PC-3 (cell line): ENCODE data around the gene NUDT15. TPM values are rescaled to one million over a fixed set of nuclear protein-coding genes. Genes with fewer than 3 reads are reported as not detected.

Experiments used
- ATAC-seq: fragments of 200-7000 bp; cut with Tn5 transposase; 2 replicates; pipeline ENCODE4 v1.9.1; 2020; ENCODE audit warnings: mild to moderate bottlenecking, moderate library complexity
- BruUV-seq: library from RNA; stranded (reverse); fragments of 400-500 nt; replicated peaks from 2 replicates; lab custom pipeline; 2021; lab: Mats Ljungman, UMichigan
- CTCF ChIA-PET: fragments of 300-600 bp; sonication (Branson Sonifier 250); formaldehyde crosslinking; loops from one replicate; lab custom pipeline; 2022; ENCODE audit warnings: antibody characterized with exemption; lab: Charles Lee
- POLR2A ChIA-PET: fragments of 300-600 bp; sonication (Branson Sonifier 250); formaldehyde crosslinking; loops from one replicate; lab custom pipeline; 2022; ENCODE audit warnings: antibody characterized with exemption; ENCODE audit not compliant: unreplicated experiment; lab: Charles Lee
- DNase-seq: peaks from one replicate; pipeline ENCODE4 v3.0.0-alpha.2; 2015
- H2AFZ ChIP-seq: fragments of 300-600 bp; sonication (generic); 2 replicates; pipeline ENCODE4 v1.6.0; 2016; ENCODE audit warnings: antibody characterized with exemption, low read length
- H3F3A ChIP-seq: fragments of 300-600 bp; sonication (generic); one replicate; pipeline ENCODE4 v1.6.0; 2017; ENCODE audit warnings: antibody characterized with exemption, low read length, control low read depth, mild to moderate bottlenecking; ENCODE audit not compliant: unreplicated experiment
- H3K27ac ChIP-seq: fragments of 300-600 bp; sonication (generic); 2 replicates; pipeline ENCODE4 v1.5.1; 2016; ENCODE audit warnings: mild to moderate bottlenecking, low read length
- H3K27me3 ChIP-seq: fragments of 300-600 bp; sonication (generic); 2 replicates; pipeline ENCODE4 v1.6.1; 2016; ENCODE audit warnings: low read length, mixed read lengths
- H3K36me3 ChIP-seq: fragments of 300-600 bp; sonication (generic); 2 replicates; pipeline ENCODE4 v1.6.1; 2016; ENCODE audit warnings: low read depth, mixed run types, low read length, mixed read lengths
- H3K4me1 ChIP-seq: fragments of 300-600 bp; sonication (generic); 2 replicates; pipeline ENCODE4 v1.5.1; 2016; ENCODE audit warnings: low read length; ENCODE audit not compliant: insufficient read depth
- H3K4me2 ChIP-seq: fragments of 300-600 bp; sonication (generic); 2 replicates; pipeline ENCODE4 v1.6.0; 2016; ENCODE audit warnings: low read length
- H3K4me3 ChIP-seq: fragments of 300-600 bp; sonication (generic); 2 replicates; pipeline ENCODE4 v1.5.1; 2016; ENCODE audit warnings: mild to moderate bottlenecking, low read length, mixed read lengths
- H3K79me2 ChIP-seq: fragments of 300-600 bp; sonication (generic); 2 replicates; pipeline ENCODE4 v1.6.1; 2017; ENCODE audit warnings: low read length, mixed read lengths
- H3K9ac ChIP-seq: fragments of 300-600 bp; sonication (generic); 2 replicates; pipeline ENCODE4 v1.6.0; 2016; ENCODE audit warnings: mild to moderate bottlenecking, low read length
- H3K9me2 ChIP-seq: fragments of 300-600 bp; sonication (generic); replicated peaks from 2 replicates; pipeline ENCODE4 v1.6.1; 2016; ENCODE audit warnings: mixed run types, low read length, mixed read lengths
- H3K9me3 ChIP-seq: fragments of 300-600 bp; sonication (generic); 2 replicates; pipeline ENCODE4 v1.6.1; 2016; ENCODE audit warnings: low read length, mixed read lengths
- H4K20me1 ChIP-seq: fragments of 300-600 bp; sonication (generic); 2 replicates; pipeline ENCODE4 v1.6.1; 2016; ENCODE audit warnings: low read length, mixed read lengths
- EZH2 ChIP-seq: fragments of 300-600 bp; sonication (generic); IDR thresholded peaks from one replicate; pipeline ENCODE4 v1.6.1; 2017; ENCODE audit warnings: antibody characterized with exemption, mild to moderate bottlenecking, low read length; ENCODE audit not compliant: unreplicated experiment
- EZH2phosphoT487 ChIP-seq: fragments of 300-600 bp; sonication (generic); IDR thresholded peaks from 2 replicates; pipeline ENCODE4 v1.6.1; 2018; ENCODE audit warnings: mild to moderate bottlenecking, antibody characterized with exemption, low read length, borderline replicate concordance
- intact Hi-C: fragments of 100-400 bp; cut with micrococcal nuclease; formaldehyde crosslinking; loops from 2 replicates; pipeline ENCODE4 v1.9.0; 2023
- total RNA-seq: library from RNA; depleted of rRNA; stranded (reverse); fragments of >200 nt; gene quantifications from 2 replicates; pipeline ENCODE4 v1.2.3, GENCODE V29; 2014
- TF ChIP-seq, protein P1 (sequence below): fragments of 300-600 bp; sonication (generic); conservative IDR thresholded peaks from 2 replicates; pipeline ENCODE4 v1.5.1; 2017; ENCODE audit warnings: antibody characterized with exemption, low read depth, mild to moderate bottlenecking, low read length

NUDT15 gene
- total RNA-seq, 1 experiment from 2014 or later: 27.0 TPM

- no TSS peak for BruUV-seq
- intact Hi-C loops: no loop called here
- ChIA-PET CTCF (no interaction called here), POLR2A (no interaction called here)
- Histone ChIP-seq H3K9me3 (no peaks in the 10 kb centered on the region), H3K27me3 (no peaks in the 10 kb centered on the region), H4K20me1 (no peaks in the 10 kb centered on the region), H3K79me2 (peaks cover 28% of the 10 kb centered on the region; the same call in 1 of the 2 replicates), H3K36me3 (peaks cover 5% of the 10 kb centered on the region), H3K27ac (no peak overlapping the region), H3F3A (no peaks in the 10 kb centered on the region), H3K4me1 (no peaks in the 10 kb centered on the region), H3K4me2 (no peak overlapping the region), H3K9ac (no peak overlapping the region), H3K4me3 (no peak overlapping the region), H2AFZ (no peak overlapping the region), H3K9me2 (no peaks in the 10 kb centered on the region)
- no peak for DNase-seq
- TF ChIP-seq EZH2phosphoT487 (no peak), EZH2 (no peak)
- ATAC-seq: no peak
These were observed 46.5 kb upstream of the NUDT15 start for GRCh38 chr13:47990920-47991466.

DNA sequence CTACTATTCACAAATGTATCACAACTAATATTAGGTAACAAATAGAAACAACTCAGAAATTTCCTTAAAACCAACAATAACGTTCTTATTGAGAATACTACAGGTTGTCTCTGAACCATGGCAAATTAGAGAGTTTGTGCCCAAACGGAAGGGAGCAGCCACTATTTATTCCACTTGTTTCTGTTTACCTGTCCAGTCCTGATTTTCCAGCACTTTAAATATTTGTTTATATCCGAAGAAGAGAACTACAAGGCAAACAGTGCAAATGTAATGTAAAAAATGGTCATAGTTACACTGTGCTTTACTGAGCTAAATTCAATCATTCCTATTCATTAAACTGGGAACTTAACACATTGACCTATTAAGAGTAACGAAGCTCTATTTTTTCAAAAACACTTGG lies 45.7 kb upstream of the NUDT15 start:
- H3K79me2 ChIP-seq: peaks cover 30% of the 10 kb centered on the region

DNA sequence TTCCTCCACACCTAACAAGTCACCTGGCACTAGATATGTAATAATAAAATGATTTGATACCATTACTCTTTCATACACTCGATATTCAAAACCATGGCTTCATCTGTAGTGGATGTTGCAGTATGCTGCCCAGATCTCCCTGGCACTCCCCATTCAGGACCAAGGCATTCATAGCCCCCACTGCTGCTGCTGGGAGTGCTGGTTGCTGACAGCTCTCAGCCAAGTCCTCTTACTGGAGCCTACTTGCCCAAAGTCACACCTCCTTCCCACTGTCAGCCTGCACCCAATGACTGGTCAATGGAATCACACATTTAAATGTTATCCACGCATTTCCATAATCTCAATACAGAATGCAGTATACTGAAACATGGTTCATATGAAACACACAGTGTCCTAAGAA lies 40.1 kb upstream of the NUDT15 start:
- no peak overlapping the region for H3K27ac ChIP-seq
- ChIA-PET POLR2A (no interaction called here), CTCF (no interaction called here)
- H2AFZ ChIP-seq: no peak overlapping the region
- H3K9ac ChIP-seq: no peak overlapping the region
- H3K9me2 ChIP-seq: no peaks in the 10 kb centered on the region
- no TSS peak for BruUV-seq
- H3K27me3 ChIP-seq: no peaks in the 10 kb centered on the region
- TF ChIP-seq, protein P1, sequence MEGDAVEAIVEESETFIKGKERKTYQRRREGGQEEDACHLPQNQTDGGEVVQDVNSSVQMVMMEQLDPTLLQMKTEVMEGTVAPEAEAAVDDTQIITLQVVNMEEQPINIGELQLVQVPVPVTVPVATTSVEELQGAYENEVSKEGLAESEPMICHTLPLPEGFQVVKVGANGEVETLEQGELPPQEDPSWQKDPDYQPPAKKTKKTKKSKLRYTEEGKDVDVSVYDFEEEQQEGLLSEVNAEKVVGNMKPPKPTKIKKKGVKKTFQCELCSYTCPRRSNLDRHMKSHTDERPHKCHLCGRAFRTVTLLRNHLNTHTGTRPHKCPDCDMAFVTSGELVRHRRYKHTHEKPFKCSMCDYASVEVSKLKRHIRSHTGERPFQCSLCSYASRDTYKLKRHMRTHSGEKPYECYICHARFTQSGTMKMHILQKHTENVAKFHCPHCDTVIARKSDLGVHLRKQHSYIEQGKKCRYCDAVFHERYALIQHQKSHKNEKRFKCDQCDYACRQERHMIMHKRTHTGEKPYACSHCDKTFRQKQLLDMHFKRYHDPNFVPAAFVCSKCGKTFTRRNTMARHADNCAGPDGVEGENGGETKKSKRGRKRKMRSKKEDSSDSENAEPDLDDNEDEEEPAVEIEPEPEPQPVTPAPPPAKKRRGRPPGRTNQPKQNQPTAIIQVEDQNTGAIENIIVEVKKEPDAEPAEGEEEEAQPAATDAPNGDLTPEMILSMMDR: no peak
- TF ChIP-seq EZH2phosphoT487 (no peak), EZH2 (no peak)
- H3K4me2 ChIP-seq: no peak overlapping the region
- peaks cover 2% of the 10 kb centered on the region for H3F3A ChIP-seq
- no peak overlapping the region for H3K4me3 ChIP-seq
- ATAC-seq: no peak
- H3K4me1 ChIP-seq: peaks cover 18% of the 10 kb centered on the region
- H3K79me2 ChIP-seq: peaks cover 57% of the 10 kb centered on the region
- H3K9me3 ChIP-seq: no peaks in the 10 kb centered on the region
- intact Hi-C loops: no loop called here
- no peaks in the 10 kb centered on the region; the same call in 1 of the 2 replicates for H3K36me3 ChIP-seq
- H4K20me1 ChIP-seq: no peaks in the 10 kb centered on the region
- no peak for DNase-seq

More for the DNA sequence above, 45.7 kb upstream of the NUDT15 start:
- H3K9me3 ChIP-seq: no peaks in the 10 kb centered on the region
- ATAC-seq (no peak), DNase-seq (no peak)
- no peak overlapping the region for H3K4me2 ChIP-seq
- H3K36me3 ChIP-seq: peaks cover 5% of the 10 kb centered on the region
- CTCF ChIA-PET: no interaction called here
- intact Hi-C loops: no loop called here
- no peak overlapping the region for H3K4me3 ChIP-seq
- H3K9me2 ChIP-seq: no peaks in the 10 kb centered on the region
- H3K4me1 ChIP-seq: no peaks in the 10 kb centered on the region
- H4K20me1 ChIP-seq: no peaks in the 10 kb centered on the region
- TF ChIP-seq EZH2phosphoT487 (no peak), EZH2 (no peak)
- TF ChIP-seq, protein P1: no peak
- no peak overlapping the region for H3K9ac ChIP-seq
- no peaks in the 10 kb centered on the region for H3K27me3 ChIP-seq
- no peak overlapping the region for H2AFZ ChIP-seq
- POLR2A ChIA-PET: no interaction called here
- no TSS peak for BruUV-seq
- H3F3A ChIP-seq: no peaks in the 10 kb centered on the region
- no peak overlapping the region for H3K27ac ChIP-seq
